Gastroesophageal sphincter (tissue), 3 donors: Measurements from ENCODE around the gene UVSSA.

ENCODE experiments used
- POLR2A ChIP-seq, 2 donors: fragments of 450-650 bp; IDR thresholded peaks; one replicate each; pipeline ENCODE4 v1.6.1; 2017; ENCODE audit warnings: antibody characterized with exemption in 2 of 2, mild to moderate bottlenecking in 2 of 2, moderate library complexity in 1 of 2
- POLR2AphosphoS5 ChIP-seq: sonication (generic); formaldehyde crosslinking; IDR thresholded peaks from one replicate; pipeline ENCODE4 v1.6.1; 2017; ENCODE audit warnings: antibody characterized with exemption
- TF ChIP-seq, protein P1 (sequence below), 4 experiments: fragments of 200-600 bp in 2 of 4; fragments of 450-650 bp in 2 of 4; sonication (generic) in 1 of 4; IDR thresholded peaks; one replicate each; pipeline ENCODE4 v1.5.1; 2017 to 2019; ENCODE audit warnings: antibody characterized with exemption in 4 of 4, mild to moderate bottlenecking in 2 of 4, moderate library complexity in 2 of 4

DNA sequence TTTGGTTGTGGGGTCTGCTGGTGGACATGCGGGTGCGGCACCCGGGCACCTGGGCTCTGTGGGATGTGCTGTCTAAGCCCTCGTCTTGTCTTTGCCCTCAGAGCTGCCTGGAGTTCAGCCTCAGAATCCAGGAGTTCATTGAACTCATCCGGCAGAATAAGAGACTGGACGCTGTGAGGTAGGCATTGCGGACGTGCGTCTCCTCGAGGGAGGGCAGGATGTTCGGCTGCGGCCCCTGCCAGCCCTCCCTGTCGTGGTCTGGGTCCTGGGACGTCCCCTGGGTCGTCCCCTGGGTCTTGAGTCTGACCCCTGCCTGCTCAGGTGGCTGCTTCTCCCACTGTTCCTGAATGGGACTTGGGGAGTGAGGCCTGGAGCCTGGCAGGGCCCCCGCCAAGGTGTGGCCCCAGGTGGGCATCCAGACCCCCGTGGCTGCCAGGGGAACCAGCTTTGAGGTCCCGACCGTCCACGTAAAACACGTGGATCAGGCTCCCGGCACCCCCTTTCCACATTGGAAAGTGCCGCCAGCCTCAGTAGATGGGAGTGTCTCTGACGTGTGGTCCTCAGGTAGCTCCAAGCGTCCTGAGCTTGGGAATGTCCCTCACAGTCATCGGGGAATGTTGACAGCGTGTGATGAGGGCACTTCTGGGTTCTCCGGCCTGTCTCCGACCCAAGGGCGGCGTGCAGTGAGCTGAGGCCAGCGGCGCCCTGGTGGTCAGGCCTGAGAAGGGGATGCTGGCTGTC lies 19.3 kb upstream of the UVSSA start:
- TF ChIP-seq, protein P1, sequence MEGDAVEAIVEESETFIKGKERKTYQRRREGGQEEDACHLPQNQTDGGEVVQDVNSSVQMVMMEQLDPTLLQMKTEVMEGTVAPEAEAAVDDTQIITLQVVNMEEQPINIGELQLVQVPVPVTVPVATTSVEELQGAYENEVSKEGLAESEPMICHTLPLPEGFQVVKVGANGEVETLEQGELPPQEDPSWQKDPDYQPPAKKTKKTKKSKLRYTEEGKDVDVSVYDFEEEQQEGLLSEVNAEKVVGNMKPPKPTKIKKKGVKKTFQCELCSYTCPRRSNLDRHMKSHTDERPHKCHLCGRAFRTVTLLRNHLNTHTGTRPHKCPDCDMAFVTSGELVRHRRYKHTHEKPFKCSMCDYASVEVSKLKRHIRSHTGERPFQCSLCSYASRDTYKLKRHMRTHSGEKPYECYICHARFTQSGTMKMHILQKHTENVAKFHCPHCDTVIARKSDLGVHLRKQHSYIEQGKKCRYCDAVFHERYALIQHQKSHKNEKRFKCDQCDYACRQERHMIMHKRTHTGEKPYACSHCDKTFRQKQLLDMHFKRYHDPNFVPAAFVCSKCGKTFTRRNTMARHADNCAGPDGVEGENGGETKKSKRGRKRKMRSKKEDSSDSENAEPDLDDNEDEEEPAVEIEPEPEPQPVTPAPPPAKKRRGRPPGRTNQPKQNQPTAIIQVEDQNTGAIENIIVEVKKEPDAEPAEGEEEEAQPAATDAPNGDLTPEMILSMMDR (IDR thresholded peaks at IDR 0.05), result no peak
- TF ChIP-seq POLR2A (IDR thresholded peaks at IDR 0.05) (no peak), POLR2AphosphoS5 (no peak)
